ENCODE data around the gene INPP5A. TPM values are rescaled to one million over a fixed set of nuclear protein-coding genes. Genes with fewer than 3 reads are reported as not detected.

The INPP5A gene
- total RNA-seq, 2 donors from 2014 or later, result 20.7 to 26.7 TPM

GRCh38 chr10:132786476-132786883, 248.9 kb downstream of the INPP5A start:
- H3K4me3 ChIP-seq (ENCODE audit: low read length), result no peak overlapping the region

GRCh38 chr10:132786884-132787494, 249.4 kb downstream of the INPP5A start:
- peaks cover 73% of the 10 kb centered on the region for H3K27me3 Mint-ChIP-seq (ENCODE audit: insufficient read depth)

More at GRCh38 chr10:132786476-132786883, 248.9 kb downstream of the INPP5A start:
- H3K9me3 ChIP-seq (ENCODE audit: control insufficient read depth, low read length), result no peaks in the 10 kb centered on the region
- H3K27me3 Mint-ChIP-seq (ENCODE audit: insufficient read depth), result peaks cover 77% of the 10 kb centered on the region
- peaks cover 96% of the 10 kb centered on the region for H3K27me3 ChIP-seq (ENCODE audit: control insufficient read depth, insufficient read depth, low read length, poor library complexity, severe bottlenecking)
- H3K4me1 Mint-ChIP-seq, result no peaks in the 10 kb centered on the region
- 5 to 10% methylated on average over 37 to 58 of the region's 58 CpGs for WGBS, 2 experiments (ENCODE audit: insufficient coverage in 1 of 2, insufficient read length in 1 of 2)
- no peaks in the 10 kb centered on the region for H3K4me1 ChIP-seq (ENCODE audit: control insufficient read depth, insufficient read depth, low read length)
- no peak overlapping the region for H3K9ac ChIP-seq (ENCODE audit: extremely low read depth, low read length, poor library complexity, severe bottlenecking)
- no peaks in the 10 kb centered on the region for H3K36me3 ChIP-seq (ENCODE audit: control insufficient read depth, insufficient read depth, low read length)
- no peak overlapping the region for H3K27ac Mint-ChIP-seq
- no peak for DNase-seq
- no peak overlapping the region for H3K27ac ChIP-seq (ENCODE audit: low read depth, low read length)
- TF ChIP-seq CTCF (conservative IDR thresholded peaks at IDR 0.05), result no peak
- peaks cover 2% of the 10 kb centered on the region for H3K9me3 Mint-ChIP-seq
- H3K4me3 Mint-ChIP-seq, result no peak overlapping the region
- H3K36me3 Mint-ChIP-seq (ENCODE audit: low read depth), result peaks cover 17% of the 10 kb centered on the region

GRCh38 chr10:132787495-132788179, 250.1 kb downstream of the INPP5A start:
- no peak overlapping the region for H3K4me3 ChIP-seq (ENCODE audit: low read length)

More at GRCh38 chr10:132786884-132787494, 249.4 kb downstream of the INPP5A start:
- H3K4me1 ChIP-seq (ENCODE audit: control insufficient read depth, insufficient read depth, low read length), result no peaks in the 10 kb centered on the region
- H3K9me3 ChIP-seq (ENCODE audit: control insufficient read depth, low read length), result no peaks in the 10 kb centered on the region
- H3K4me1 Mint-ChIP-seq, result no peaks in the 10 kb centered on the region
- 4 to 6% methylated on average over 32 to 80 of the region's 80 CpGs for WGBS, 2 experiments (ENCODE audit: insufficient coverage in 1 of 2, insufficient read length in 1 of 2)
- no peak for TF ChIP-seq CTCF (conservative IDR thresholded peaks at IDR 0.05)
- H3K36me3 Mint-ChIP-seq (ENCODE audit: low read depth), result peaks cover 12% of the 10 kb centered on the region
- peaks cover 95% of the 10 kb centered on the region for H3K27me3 ChIP-seq (ENCODE audit: control insufficient read depth, insufficient read depth, low read length, poor library complexity, severe bottlenecking)
- H3K9ac ChIP-seq (ENCODE audit: extremely low read depth, low read length, poor library complexity, severe bottlenecking), result no peak overlapping the region
- H3K4me3 ChIP-seq (ENCODE audit: low read length), result no peak overlapping the region
- DNase-seq, result peak; percentile 79
- H3K27ac Mint-ChIP-seq, result no peak overlapping the region
- no peaks in the 10 kb centered on the region for H3K36me3 ChIP-seq (ENCODE audit: control insufficient read depth, insufficient read depth, low read length)
- H3K27ac ChIP-seq (ENCODE audit: low read depth, low read length), result no peak overlapping the region
- no peak overlapping the region for H3K4me3 Mint-ChIP-seq
- H3K9me3 Mint-ChIP-seq, result peaks cover 2% of the 10 kb centered on the region

More at GRCh38 chr10:132787495-132788179, 250.1 kb downstream of the INPP5A start:
- TF ChIP-seq CTCF (conservative IDR thresholded peaks at IDR 0.05), result no peak
- 0 to 2% methylated on average over 3 to 68 of the region's 80 CpGs for WGBS, 2 experiments (ENCODE audit: insufficient coverage in 1 of 2, insufficient read length in 1 of 2)
- no peak overlapping the region for H3K27ac ChIP-seq (ENCODE audit: low read depth, low read length)
- no peaks in the 10 kb centered on the region for H3K36me3 ChIP-seq (ENCODE audit: control insufficient read depth, insufficient read depth, low read length)
- peaks cover 70% of the 10 kb centered on the region for H3K27me3 Mint-ChIP-seq (ENCODE audit: insufficient read depth)
- peaks cover 11% of the 10 kb centered on the region for H3K36me3 Mint-ChIP-seq (ENCODE audit: low read depth)
- H3K4me1 ChIP-seq (ENCODE audit: control insufficient read depth, insufficient read depth, low read length), result no peaks in the 10 kb centered on the region
- no peaks in the 10 kb centered on the region for H3K9me3 ChIP-seq (ENCODE audit: control insufficient read depth, low read length)
- no peak overlapping the region for H3K27ac Mint-ChIP-seq
- no peak overlapping the region for H3K9ac ChIP-seq (ENCODE audit: extremely low read depth, low read length, poor library complexity, severe bottlenecking)
- peak overlapping the region; percentile 35 for H3K4me3 Mint-ChIP-seq
- H3K9me3 Mint-ChIP-seq, result peaks cover 2% of the 10 kb centered on the region
- H3K27me3 ChIP-seq (ENCODE audit: control insufficient read depth, insufficient read depth, low read length, poor library complexity, severe bottlenecking), result peaks cover 89% of the 10 kb centered on the region
- H3K4me1 Mint-ChIP-seq, result no peaks in the 10 kb centered on the region
- peak; percentile 90 for DNase-seq
